Fibroblast of lung (primary cell): ENCODE data around the gene CHAF1B.

Experiments
- CTCF ChIP-seq, 2 donors: IDR thresholded peaks in 1 of 2; conservative IDR thresholded peaks in 1 of 2; 1 replicate in 1 of 2; 2 replicates in 1 of 2; pipeline ENCODE4 v1.5.1; 2011 to 2012; ENCODE audit warnings: low read length in 2 of 2, control low read depth in 1 of 2, inconsistent platforms in 1 of 2, low read depth in 1 of 2, mild to moderate bottlenecking in 1 of 2
- EZH2 ChIP-seq: IDR thresholded peaks from 2 replicates; pipeline ENCODE4 v1.5.1; 2012; ENCODE audit warnings: low read length, control low read depth, mild to moderate bottlenecking; ENCODE audit errors: missing control alignments

DNA sequence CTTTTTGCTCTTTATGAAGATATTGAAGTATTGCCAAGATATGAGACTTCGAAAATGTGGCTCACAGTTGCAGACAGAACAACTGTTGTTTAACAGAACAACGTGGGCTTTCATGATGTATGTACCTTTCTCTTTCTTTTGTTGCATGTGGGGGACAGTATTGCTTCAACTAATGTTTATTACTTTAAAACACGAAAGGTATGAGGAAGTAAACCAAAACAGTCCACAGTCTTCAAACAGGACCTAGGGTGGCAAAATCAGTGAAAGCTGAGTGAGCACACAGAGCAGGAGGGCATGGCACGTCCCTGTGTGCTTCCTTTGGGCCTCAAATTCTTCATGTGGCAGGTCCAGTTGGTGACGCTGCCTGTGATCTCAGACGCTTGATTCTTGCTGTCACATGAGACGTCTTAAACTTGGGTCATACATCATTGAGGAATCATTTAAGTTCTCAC lies 7.8 kb upstream of the CHAF1B start:
- TF ChIP-seq CTCF (conservative IDR thresholded peaks at IDR 0.05 in 1 of 2, IDR thresholded peaks at IDR 0.05 in 1 of 2; ENCODE audit: low read depth in 1 of 2, low read length in 2 of 2) (no peak), EZH2 (no peak)
